Testis (tissue), 3 donors: ENCODE data around the gene RAPSN. TPM values are rescaled to one million over a fixed set of nuclear protein-coding genes. Genes with fewer than 3 reads are reported as not detected.
"Not testable (repeated sequence)": the region's sequence is repeated elsewhere in the genome, so short reads cannot be mapped to it uniquely, and the experiment has no call there.

Source experiments
- DNase-seq: peaks from one replicate; pipeline ENCODE4 v3.0.0-alpha.2; 2019
- H3K27ac ChIP-seq, 2 donors: fragments of 200-600 bp; sonication (generic); one replicate each; pipeline ENCODE4 v1.5.1; 2019
- H3K27me3 ChIP-seq: fragments of 200-600 bp; sonication (generic); one replicate; pipeline ENCODE4 v1.5.1; 2019
- H3K36me3 ChIP-seq: fragments of 200-600 bp; sonication (generic); one replicate; pipeline ENCODE4 v1.5.1; 2017; ENCODE audit warnings: low read depth; ENCODE audit errors: missing control alignments
- H3K4me1 ChIP-seq: fragments of 200-600 bp; sonication (generic); one replicate; pipeline ENCODE4 v1.5.1; 2019
- H3K4me3 ChIP-seq, 2 donors: fragments of 200-600 bp; sonication (generic); one replicate each; pipeline ENCODE4 v1.5.1; 2017 to 2019
- H3K9me3 ChIP-seq: fragments of 200-600 bp; sonication (generic); one replicate; pipeline ENCODE4 v1.5.1; 2017
- CTCF ChIP-seq, 3 experiments: fragments of 450-650 bp in 2 of 3; fragments of 200-600 bp in 1 of 3; sonication (generic) in 1 of 3; IDR thresholded peaks; one replicate each; pipeline ENCODE4 v1.5.1; 2016 to 2019; ENCODE audit warnings: antibody characterized with exemption in 3 of 3, mild to moderate bottlenecking in 2 of 3, moderate library complexity in 1 of 3
- POLR2A ChIP-seq: fragments of 450-650 bp; IDR thresholded peaks from one replicate; pipeline ENCODE4 v1.6.1; 2017; ENCODE audit warnings: antibody characterized with exemption, mild to moderate bottlenecking, moderate library complexity
- WGBS, 2 donors: methylation state at CpG; one replicate each; pipeline ENCODE4 v1.1.5; 2018; 5-methylcytosine and 5-hydroxymethylcytosine counted together
- intact Hi-C: fragments of 100-400 bp; cut with DNase I; formaldehyde crosslinking; loops from one replicate; pipeline ENCODE4 v1.15.1; 2023; ENCODE audit warnings: low total_unique reads
- polyA plus RNA-seq: library from polyadenylated mRNA; stranded (reverse); fragments of 350-450 nt; fragmentation: Illumina TruSeq; extraction: RNeasy Lipid Tissue Mini Kit (QIAGEN cat#74804); gene quantifications from one replicate; pipeline ENCODE4 v1.2.3, GENCODE V29; 2014; ENCODE audit warnings: low read depth, low replicate concordance; ENCODE audit not compliant: insufficient read depth
- total RNA-seq, 2 donors: library from RNA; depleted of rRNA; stranded (reverse); fragments of >200 nt; gene quantifications; one replicate each; pipeline ENCODE4 v1.2.3, GENCODE V29; 2016

The RAPSN gene
- total and polyA plus RNA-seq, 3 donors from 2014 or later, result 0.19 to 0.65 (median 0.63) TPM

GRCh38 chr11:47454258-47454671, 5.3 kb upstream of the RAPSN start:
- not testable (repeated sequence) for H3K9me3 ChIP-seq, H3K27ac ChIP-seq, H3K4me1 ChIP-seq, H3K36me3 ChIP-seq, H3K27me3 ChIP-seq, H3K4me3 ChIP-seq
- 18 to 32% methylated on average over 8 of the region's 8 CpGs for WGBS, 2 donors
- intact Hi-C loops, result loop anchor here (10.0 kb wide), 1 partner anchor 79 kb away; the partner anchor contains the start of gene SPI1
- peak; percentile 86 for DNase-seq
- TF ChIP-seq CTCF (IDR thresholded peaks at IDR 0.05), result peak; percentile 48 to 56 (median 54)

DNA sequence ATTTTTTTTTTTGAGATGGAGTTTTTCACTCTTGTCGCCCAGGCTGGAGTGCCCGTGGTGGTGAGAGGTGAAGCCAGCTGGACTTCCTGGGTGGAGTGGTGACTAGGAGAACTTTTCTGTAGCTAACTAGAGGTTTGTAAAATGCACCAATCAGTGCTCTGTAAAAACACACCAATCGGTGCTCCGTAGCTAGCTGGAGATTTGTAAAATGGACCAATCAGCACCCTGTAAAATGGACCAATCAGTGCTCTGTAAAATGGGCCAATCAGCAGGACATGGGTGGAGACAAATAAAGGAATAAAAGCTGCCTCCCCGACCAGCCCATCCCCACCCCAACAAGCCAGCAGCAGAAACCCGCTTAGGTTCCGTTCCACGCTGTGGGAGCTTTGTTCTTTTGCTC, 4.4 kb upstream of the RAPSN start:
- peak; percentile 44 for DNase-seq
- intact Hi-C loops, result loop anchor here (10.0 kb wide), 1 partner anchor 79 kb away; the partner anchor contains the start of gene SPI1

GRCh38 chr11:47451990-47452389, 3.1 kb upstream of the RAPSN start:
- Histone ChIP-seq H3K4me3 (no peak overlapping the region), H3K36me3 (no peaks in the 10 kb centered on the region), H3K27me3 (no peaks in the 10 kb centered on the region), H3K27ac (no peak overlapping the region), H3K9me3 (no peaks in the 10 kb centered on the region), H3K4me1 (peaks cover 6% of the 10 kb centered on the region)
- WGBS, 2 donors, result 95 to 97% methylated on average over 4 of the region's 4 CpGs
- TF ChIP-seq CTCF (IDR thresholded peaks at IDR 0.05) (no peak), POLR2A (no peak)
- DNase-seq, result no peak
- intact Hi-C loops, result loop anchor here (10.0 kb wide), 1 partner anchor 77 kb away; the partner anchor contains the start of gene SPI1

More for the DNA sequence above, 4.4 kb upstream of the RAPSN start:
- no peaks in the 10 kb centered on the region for H3K9me3 ChIP-seq
- peaks cover 6% of the 10 kb centered on the region for H3K4me1 ChIP-seq
- WGBS, 2 donors, result 59 to 89% methylated on average over 8 of the region's 8 CpGs
- H3K4me3 ChIP-seq, result no peak overlapping the region
- no peaks in the 10 kb centered on the region for H3K27me3 ChIP-seq
- no peaks in the 10 kb centered on the region for H3K36me3 ChIP-seq
- H3K27ac ChIP-seq, result no peak overlapping the region
- TF ChIP-seq POLR2A (no peak), CTCF (IDR thresholded peaks at IDR 0.05) (no peak)

- peaks cover 6% of the 10 kb centered on the region for H3K4me1 ChIP-seq
- 93 to 94% methylated on average over 4 of the region's 4 CpGs for WGBS, 2 donors
Measured at GRCh38 chr11:47451436-47451835, 2.5 kb upstream of the RAPSN start.

More at GRCh38 chr11:47451436-47451835, 2.5 kb upstream of the RAPSN start:
- Histone ChIP-seq H3K9me3 (no peaks in the 10 kb centered on the region), H3K27me3 (no peaks in the 10 kb centered on the region), H3K27ac (no peak overlapping the region), H3K36me3 (no peaks in the 10 kb centered on the region), H3K4me3 (no peak overlapping the region)
- intact Hi-C loops, result loop anchor here (10.0 kb wide), 1 partner anchor 77 kb away; the partner anchor contains the start of gene SPI1
- TF ChIP-seq CTCF (IDR thresholded peaks at IDR 0.05) (no peak), POLR2A (no peak)
- DNase-seq, result no peak
